Breast epithelium (tissue), 3 donors: Measurements from ENCODE around the gene FANK1.

Source experiments
- POLR2A ChIP-seq: fragments of 450-650 bp; IDR thresholded peaks from one replicate; pipeline ENCODE4 v1.6.1; 2016; ENCODE audit warnings: antibody characterized with exemption, mild to moderate bottlenecking, moderate library complexity
- TF ChIP-seq, protein P1 (sequence below), 3 donors: fragments of 450-650 bp; IDR thresholded peaks; one replicate each; pipeline ENCODE4 v1.5.1; 2016 to 2017; ENCODE audit warnings: antibody characterized with exemption in 3 of 3, mild to moderate bottlenecking in 3 of 3, moderate library complexity in 3 of 3

DNA sequence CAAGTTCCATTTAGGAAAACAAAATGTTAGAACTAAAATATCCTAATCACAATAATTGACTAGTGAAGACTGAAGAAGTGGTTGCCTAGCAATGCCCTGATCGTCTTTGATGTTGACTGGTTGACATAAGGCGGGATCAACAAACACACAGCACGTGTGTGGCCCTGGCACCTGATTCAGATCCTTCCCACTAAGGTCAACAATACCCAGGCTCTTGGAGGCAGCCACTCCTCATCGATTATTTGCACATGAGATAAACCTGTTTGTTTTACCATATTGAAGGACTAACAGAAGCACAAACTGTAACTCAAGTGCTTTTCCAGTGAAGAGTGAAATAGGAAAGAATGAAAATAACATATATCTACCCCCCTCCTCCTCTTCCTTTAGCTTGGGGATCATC is 15.6 kb downstream of the FANK1 start:
- TF ChIP-seq, protein P1, sequence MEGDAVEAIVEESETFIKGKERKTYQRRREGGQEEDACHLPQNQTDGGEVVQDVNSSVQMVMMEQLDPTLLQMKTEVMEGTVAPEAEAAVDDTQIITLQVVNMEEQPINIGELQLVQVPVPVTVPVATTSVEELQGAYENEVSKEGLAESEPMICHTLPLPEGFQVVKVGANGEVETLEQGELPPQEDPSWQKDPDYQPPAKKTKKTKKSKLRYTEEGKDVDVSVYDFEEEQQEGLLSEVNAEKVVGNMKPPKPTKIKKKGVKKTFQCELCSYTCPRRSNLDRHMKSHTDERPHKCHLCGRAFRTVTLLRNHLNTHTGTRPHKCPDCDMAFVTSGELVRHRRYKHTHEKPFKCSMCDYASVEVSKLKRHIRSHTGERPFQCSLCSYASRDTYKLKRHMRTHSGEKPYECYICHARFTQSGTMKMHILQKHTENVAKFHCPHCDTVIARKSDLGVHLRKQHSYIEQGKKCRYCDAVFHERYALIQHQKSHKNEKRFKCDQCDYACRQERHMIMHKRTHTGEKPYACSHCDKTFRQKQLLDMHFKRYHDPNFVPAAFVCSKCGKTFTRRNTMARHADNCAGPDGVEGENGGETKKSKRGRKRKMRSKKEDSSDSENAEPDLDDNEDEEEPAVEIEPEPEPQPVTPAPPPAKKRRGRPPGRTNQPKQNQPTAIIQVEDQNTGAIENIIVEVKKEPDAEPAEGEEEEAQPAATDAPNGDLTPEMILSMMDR (IDR thresholded peaks at IDR 0.05): no peak
- no peak for TF ChIP-seq POLR2A
